Measurements from ENCODE around the gene RMRP. TPM values are rescaled to one million over a fixed set of nuclear protein-coding genes. Genes with fewer than 3 reads are reported as not detected.

The RMRP gene
- total RNA-seq, 1 donor, result 30,763 TPM

GRCh38 chr9:35675732-35676392, 18.0 kb upstream of the RMRP start:
- peak overlapping the region; percentile 60 for H3K4me3 ChIP-seq (ENCODE audit: low read depth, low read length)
- no peak for TF ChIP-seq CTCF (IDR thresholded peaks at IDR 0.05; ENCODE audit: insufficient read depth, low read length)
- DNase-seq (ENCODE audit: low read depth), result no peak

- TF ChIP-seq CTCF (IDR thresholded peaks at IDR 0.05; ENCODE audit: insufficient read depth, low read length), result no peak
- H3K4me3 ChIP-seq (ENCODE audit: low read depth, low read length), result no peak overlapping the region
- DNase-seq (ENCODE audit: low read depth), result no peak
Measured at GRCh38 chr9:35675204-35675603, 17.4 kb upstream of the RMRP start.

GRCh38 chr9:35674025-35674361, 16.2 kb upstream of the RMRP start:
- TF ChIP-seq CTCF (IDR thresholded peaks at IDR 0.05; ENCODE audit: insufficient read depth, low read length), result no peak
- H3K4me3 ChIP-seq (ENCODE audit: low read depth, low read length), result no peak overlapping the region
- no peak for DNase-seq (ENCODE audit: low read depth)

- no peak for TF ChIP-seq CTCF (IDR thresholded peaks at IDR 0.05; ENCODE audit: insufficient read depth, low read length)
- H3K4me3 ChIP-seq (ENCODE audit: low read depth, low read length), result no peak within 1 kb of the TSS
- DNase-seq (ENCODE audit: low read depth), result no peak
Measured at GRCh38 chr9:35673132-35674024, 15.6 kb upstream of the RMRP start, which contains the start of gene CA9. TSS of gene CA9 (plus strand) at chr9:35673928. CDS start at chr9:35673960, 32 bp downstream.

GRCh38 chr9:35669331-35670145, 11.7 kb upstream of the RMRP start:
- TF ChIP-seq CTCF (IDR thresholded peaks at IDR 0.05; ENCODE audit: insufficient read depth, low read length), result no peak
- H3K4me3 ChIP-seq (ENCODE audit: low read depth, low read length), result no peak overlapping the region
- no peak for DNase-seq (ENCODE audit: low read depth)

GRCh38 chr9:35667939-35668338, 10.1 kb upstream of the RMRP start:
- no peak overlapping the region for H3K4me3 ChIP-seq (ENCODE audit: low read depth, low read length)
- no peak for DNase-seq (ENCODE audit: low read depth)
- TF ChIP-seq CTCF (IDR thresholded peaks at IDR 0.05; ENCODE audit: insufficient read depth, low read length), result no peak

Data from fibroblast of the aortic adventitia (primary cell).